ENCODE results near the gene TYROBP.
"Not testable (repeated sequence)": the region's sequence is repeated elsewhere in the genome, so short reads cannot be mapped to it uniquely, and the experiment has no call there.

Gene TYROBP

DNA sequence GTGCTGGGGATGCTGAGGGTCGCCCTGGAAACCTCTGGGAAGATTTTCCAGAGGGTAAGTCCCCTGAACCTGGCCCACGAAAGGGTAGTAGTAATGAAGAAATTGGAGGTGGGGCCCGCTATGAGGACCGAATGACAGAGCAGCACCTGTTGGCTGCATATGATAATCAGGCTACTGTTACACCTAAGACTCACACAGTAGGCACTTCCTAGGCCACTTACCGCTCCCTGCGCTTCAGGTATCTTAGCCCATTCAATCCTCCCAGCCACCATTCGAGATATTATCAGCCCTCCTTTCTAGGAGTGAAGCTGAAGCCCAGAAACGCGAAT is 23.7 kb upstream of the TYROBP start:
- DNase-seq (ENCODE audit: low read depth): no peak

GRCh38 chr19:35931161-35931873 is 23.2 kb upstream of the TYROBP start:
- DNase-seq (ENCODE audit: low read depth): peak; percentile 100

- no peak for DNase-seq (ENCODE audit: low read depth)
Observed at GRCh38 chr19:35929876-35930275, 21.8 kb upstream of the TYROBP start.

GRCh38 chr19:35928507-35928906 is 20.4 kb upstream of the TYROBP start:
- no peak for DNase-seq (ENCODE audit: low read depth)

- DNase-seq (ENCODE audit: low read depth): no peak
Observed at GRCh38 chr19:35925501-35925900, 17.4 kb upstream of the TYROBP start.

GRCh38 chr19:35921012-35921411 is 12.9 kb upstream of the TYROBP start:
- DNase-seq (ENCODE audit: low read depth): no peak

- DNase-seq (ENCODE audit: low read depth): no peak
Observed at GRCh38 chr19:35919306-35919705, 11.2 kb upstream of the TYROBP start.

DNA sequence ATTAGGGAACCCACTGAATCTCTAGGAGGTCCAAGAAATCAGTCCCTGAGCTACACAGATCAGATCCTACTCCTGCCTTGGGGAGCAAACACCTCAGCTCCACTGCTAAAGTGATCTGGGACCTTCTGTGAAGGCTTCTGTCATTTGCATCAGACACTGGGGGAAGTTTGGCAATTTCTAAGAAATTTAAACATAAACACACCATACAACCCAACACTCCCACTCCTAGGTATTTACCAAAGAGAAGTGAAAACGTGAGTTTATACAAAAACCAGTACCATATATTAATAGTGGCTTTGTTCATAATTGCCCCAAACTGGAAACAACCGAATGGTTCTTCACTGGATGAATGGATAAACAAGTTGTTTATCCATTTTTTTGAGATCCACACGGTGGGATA is 7.3 kb upstream of the TYROBP start:
- DNase-seq (ENCODE audit: low read depth): no peak

- DNase-seq (ENCODE audit: low read depth): no peak
Observed at GRCh38 chr19:35913589-35913988, 5.5 kb upstream of the TYROBP start.

DNA sequence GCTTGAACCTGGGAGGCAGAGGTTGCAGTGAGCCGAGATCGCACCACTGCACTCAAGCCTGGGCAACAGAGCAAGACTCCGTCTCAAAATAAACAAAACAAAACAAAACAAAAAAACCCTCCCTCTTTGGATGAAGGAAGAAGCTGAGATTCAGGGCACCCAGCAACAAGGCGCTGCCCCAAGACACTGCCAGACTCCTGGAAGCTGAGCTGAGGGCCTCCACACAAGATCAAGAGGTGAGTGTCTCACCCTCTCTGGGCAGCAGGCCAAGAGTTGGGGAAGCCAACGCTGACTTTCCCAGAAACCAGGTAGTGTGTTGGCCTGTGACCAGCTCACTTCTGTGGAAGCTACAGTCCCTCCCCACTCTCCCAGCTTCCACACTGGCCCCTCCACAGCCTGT is 3.7 kb upstream of the TYROBP start:
- no peak for DNase-seq (ENCODE audit: low read depth)

DNA sequence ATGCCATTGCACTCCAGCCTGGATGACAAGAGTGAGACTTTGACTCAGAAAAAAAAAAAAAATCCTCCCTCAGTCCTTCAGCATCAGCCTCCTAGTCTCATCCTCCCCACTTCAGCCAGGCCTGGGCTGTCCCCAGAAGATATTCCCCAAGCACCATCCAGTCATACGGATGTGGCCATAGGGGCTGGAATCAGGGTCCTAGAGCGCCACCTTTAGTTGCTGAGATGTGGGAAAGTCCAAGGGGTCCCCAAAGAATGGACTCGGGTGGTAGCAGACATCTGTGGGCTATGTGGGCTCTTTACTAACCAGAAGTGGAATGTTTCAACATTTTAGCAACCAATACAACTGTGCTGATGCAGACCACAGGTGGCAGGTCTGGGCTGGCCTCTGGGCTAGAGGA is 3.1 kb upstream of the TYROBP start:
- no peak for DNase-seq (ENCODE audit: low read depth)

DNA sequence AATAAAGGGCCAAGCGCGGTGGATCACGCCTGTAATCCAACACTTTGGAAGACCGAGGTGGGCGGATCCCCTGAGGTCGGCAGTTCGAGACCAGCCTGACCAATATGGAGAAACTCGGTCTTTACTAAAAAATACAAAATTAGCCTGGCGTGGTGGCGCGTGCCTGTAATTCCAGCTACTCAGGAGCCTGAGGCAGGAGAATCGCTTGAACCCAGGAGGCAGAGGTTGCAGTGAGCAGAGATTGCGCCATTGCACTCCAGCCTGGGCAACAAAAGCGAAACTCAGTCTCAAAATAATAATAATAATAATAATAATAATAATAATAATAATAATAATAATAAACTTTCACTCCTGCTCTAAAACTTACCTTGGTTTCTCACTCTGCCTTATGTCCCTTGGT is 2.3 kb upstream of the TYROBP start:
- not testable (repeated sequence) for DNase-seq (ENCODE audit: low read depth)

DNA sequence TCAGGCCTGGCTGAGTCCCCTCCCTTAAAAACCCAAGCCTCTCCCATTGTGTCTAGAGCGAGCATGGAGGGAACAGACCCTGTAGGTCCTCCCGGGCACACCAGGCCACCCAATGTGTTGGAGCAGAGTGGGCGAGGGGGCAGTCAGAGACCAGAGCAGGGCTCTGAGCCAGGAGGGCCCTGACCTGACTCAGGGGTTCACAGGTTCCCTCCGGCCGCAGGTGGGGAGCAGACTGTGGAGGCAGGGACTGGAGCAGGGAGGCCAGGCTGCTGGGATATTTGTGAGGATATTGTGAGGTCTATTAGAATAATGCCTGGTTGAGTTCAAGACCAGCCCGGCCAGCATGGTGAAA is 1.6 kb upstream of the TYROBP start:
- DNase-seq (ENCODE audit: low read depth): no peak

GRCh38 chr19:35908973-35909683 is 1.0 kb upstream of the TYROBP start:
- no peak for DNase-seq (ENCODE audit: low read depth)

DNA sequence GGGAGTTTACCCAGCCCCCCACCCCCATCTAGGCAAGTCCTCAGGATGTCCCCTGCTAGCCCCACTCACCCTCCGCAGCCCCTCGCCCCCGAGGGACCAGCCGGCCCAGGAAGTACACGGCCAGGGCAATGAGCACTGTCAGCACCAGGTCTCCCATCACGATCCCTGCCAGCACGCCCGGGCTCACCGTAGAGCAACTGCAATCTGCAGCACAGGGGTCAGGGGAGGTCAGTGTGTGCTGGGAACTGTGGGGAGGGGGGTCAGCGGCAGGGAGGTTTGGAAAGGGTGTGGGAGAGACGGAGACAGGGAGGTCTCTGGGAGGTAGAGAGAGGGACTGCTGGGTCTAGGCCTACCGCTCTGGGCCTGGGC is 734 bp downstream of the TYROBP start:
- DNase-seq (ENCODE audit: low read depth): no peak

DNA sequence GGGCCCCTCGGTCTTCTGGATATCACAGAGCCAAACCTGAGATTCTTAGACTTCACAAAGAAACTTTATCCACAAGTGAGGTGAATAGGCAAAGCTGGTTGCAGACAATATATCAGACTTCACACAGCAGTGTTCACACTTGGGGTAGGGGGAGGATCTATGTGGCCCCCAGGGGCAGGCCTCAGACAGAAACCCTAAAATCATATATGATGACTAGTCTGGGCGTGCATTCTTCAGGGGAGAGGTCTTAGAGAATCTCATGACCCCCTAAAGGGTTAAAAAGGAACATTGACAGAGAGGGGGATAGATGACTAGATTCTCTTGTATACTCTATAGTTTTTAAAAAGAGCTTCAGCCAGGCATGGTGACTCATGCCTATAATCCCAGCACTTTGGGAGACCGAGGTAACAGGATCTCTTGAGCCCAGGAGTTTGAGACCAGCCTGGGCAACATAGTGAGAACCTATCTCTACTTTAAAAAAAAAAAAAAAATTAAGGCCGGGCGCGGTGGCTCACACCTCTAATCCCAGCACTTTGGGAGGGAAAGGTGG is 2.8 kb downstream of the TYROBP start:
- no peak for DNase-seq (ENCODE audit: low read depth)

DNA sequence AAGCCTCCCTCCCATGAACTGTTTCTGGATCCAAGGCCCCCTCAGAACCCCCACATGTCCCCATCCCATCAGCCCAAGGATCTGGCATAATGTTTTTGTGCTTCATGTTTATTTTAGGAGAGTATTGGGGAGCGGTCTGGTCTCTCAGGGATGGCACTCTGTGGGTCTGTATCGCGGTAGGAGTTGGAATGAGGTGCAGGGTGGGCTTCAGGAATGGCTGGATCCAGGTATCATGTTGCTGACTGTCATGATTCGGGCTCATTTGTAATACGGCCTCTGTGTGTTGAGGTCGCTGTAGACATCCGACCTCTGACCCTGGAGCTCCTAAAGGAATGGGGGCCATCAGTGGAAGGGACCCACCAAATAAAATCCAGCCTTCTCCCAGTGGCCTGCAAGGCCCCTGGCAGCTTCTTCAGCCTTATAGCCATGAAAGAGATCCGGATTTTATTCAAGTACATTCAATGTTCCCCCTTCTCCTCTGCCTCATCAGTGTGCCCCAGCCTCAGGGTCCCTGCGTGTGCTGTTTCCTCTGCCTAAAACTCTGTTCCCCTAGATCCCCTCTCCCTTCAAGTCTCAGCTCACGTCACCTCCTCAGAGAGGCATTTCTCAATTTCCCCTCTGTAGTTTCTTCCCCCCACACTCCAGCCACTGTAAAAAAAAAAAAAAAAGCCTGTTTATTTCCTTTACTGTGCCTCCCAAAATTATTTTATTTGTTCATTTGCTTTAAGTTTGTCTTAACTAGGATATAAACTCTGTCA is 3.6 kb downstream of the TYROBP start:
- no peak for DNase-seq (ENCODE audit: low read depth)

DNA sequence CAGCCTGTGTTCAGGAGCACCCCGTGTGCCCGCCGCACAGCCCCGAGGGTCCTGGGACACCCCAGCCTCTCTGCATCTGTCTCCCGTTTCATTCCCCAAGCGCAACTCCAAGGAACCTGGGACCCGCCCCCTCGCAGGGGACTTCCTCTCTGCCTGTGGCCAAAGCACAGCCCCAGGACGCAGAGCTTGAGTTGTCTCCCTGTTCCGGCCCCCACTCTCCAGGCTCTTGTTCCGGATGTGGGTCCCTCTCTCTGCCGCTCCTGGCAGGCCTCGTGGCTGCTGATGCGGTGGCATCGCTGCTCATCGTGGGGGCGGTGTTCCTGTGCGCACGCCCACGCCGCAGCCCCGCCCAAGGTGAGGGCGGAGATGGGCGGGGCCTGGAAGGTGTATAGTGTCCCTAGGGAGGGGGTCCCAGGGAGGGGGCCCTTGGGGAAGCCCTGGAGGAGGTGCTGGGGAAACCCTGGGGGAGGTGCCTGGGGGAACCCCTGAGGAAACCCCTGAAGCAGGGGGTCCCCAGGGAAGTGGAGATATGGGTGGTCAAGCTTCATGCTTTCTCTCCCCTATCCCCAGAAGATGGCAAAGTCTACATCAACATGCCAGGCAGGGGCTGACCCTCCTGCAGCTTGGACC is 4.4 kb downstream of the TYROBP start:
- peak; percentile 57 for DNase-seq (ENCODE audit: low read depth)

DNA sequence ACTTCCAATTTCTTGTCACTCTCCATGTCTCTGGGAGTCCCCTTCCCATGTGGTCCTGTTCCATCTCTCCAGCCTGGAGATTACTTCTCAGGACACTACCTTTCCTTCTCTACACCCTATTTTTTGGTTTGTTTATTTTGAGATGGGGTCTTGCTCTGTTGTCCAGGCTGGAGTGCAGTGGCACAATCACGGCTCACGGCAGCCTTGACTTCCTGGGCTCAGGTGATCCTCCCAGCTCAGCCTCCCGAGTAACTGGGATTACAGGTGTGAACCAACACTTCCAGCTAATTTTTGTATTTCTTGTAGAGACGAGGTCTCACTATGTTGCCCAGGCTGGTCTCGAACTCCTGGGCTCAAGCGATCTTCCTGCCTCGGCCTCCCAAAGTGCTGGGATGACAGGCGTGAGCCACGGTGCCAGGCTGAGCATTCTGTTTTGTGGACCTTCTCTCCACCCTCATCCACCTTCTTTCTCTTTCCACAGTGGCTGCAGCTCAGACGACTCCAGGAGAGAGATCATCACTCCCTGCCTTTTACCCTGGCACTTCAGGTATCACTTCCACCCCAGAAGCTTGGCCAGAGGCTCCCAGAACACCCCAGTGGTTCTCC is 5.1 kb downstream of the TYROBP start:
- DNase-seq (ENCODE audit: low read depth): no peak

DNA sequence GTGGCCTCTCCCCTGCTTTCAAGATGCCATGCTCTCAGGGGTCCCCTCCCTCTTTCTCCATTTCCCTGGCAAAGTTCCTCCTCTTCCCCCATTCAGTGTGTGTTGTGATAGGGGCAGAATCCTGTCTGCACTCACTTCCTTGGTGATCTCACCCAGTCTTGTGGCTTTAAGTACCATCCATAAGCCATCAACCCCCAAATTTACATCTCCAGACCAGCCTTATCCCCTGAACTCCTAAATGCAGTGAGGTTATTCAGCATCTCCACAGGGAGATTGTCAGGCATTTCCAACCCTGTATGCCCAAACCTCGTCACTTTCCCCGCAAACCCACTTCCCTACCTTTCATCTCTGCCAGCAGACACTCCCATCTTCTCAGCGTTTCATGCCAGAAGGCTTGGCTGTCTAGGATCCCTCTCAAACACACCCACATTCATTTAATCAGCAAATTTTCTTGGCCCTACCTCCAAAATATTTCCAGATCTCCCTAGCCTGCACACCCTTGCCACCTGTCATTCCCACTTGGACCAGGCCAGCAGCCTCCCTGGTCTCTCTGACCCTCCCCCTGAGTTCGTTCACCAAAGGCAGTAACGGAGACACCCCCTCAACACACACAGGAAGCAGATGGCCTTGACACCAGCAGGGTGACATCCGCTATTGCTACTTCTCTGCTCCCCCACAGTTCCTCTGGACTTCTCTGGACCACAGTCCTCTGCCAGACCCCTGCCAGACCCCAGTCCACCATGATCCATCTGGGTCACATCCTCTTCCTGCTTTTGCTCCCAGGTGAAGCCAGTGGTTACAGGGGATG is 6.0 kb downstream of the TYROBP start, which contains the start of gene HCST:
HCST (plus strand) TSS at position 676 of the 808 bp plus-strand sequence; CDS start at position 741, 65 bp downstream.
- DNase-seq (ENCODE audit: low read depth): no peak

GRCh38 chr19:35901055-35901644 is 6.9 kb downstream of the TYROBP start:
- peak; percentile 64 for DNase-seq (ENCODE audit: low read depth)

All from HS-27A (cell line).